GM18517 (cell line): Measurements from ENCODE around the gene USP38.
"Not testable (repeated sequence)": the region's sequence is repeated elsewhere in the genome, so short reads cannot be mapped to it uniquely, and the experiment has no call there.

Experiments used
- ATAC-seq: cut with Tn5 transposase; IDR thresholded peaks from one replicate; pipeline ENCODE4 v1.9.1; 2021; ENCODE audit warnings: mild to moderate bottlenecking, moderate library complexity; ENCODE audit not compliant: unreplicated experiment

The USP38 gene

GRCh38 chr4:143184503-143185252, at the start of gene USP38:
USP38 (plus strand) TSS chr4:143184917; CDS start chr4:143185451, 534 bp downstream.
- peak; percentile 56 for ATAC-seq

- ATAC-seq = no peak
Observed at GRCh38 chr4:143135358-143135757, 49.4 kb upstream of the USP38 start.

GRCh38 chr4:143140696-143141095, 44.0 kb upstream of the USP38 start:
- ATAC-seq = no peak

GRCh38 chr4:143148521-143148920, 36.2 kb upstream of the USP38 start:
- no peak for ATAC-seq

GRCh38 chr4:143156853-143157252, 27.9 kb upstream of the USP38 start:
- no peak for ATAC-seq

GRCh38 chr4:143163614-143164013, 21.1 kb upstream of the USP38 start:
- ATAC-seq = no peak

- not testable (repeated sequence) for ATAC-seq
Observed at GRCh38 chr4:143166722-143167121, 18.0 kb upstream of the USP38 start.

GRCh38 chr4:143178923-143179322, 5.8 kb upstream of the USP38 start:
- ATAC-seq = no peak

- ATAC-seq = no peak
Observed at GRCh38 chr4:143183513-143184216, 1.1 kb upstream of the USP38 start.

- ATAC-seq = peak; percentile 24
Observed at GRCh38 chr4:143184217-143184502, 557 bp upstream of the USP38 start.

GRCh38 chr4:143185253-143186107, 763 bp downstream of the USP38 start:
- peak; percentile 30 for ATAC-seq

- no peak for ATAC-seq
Observed at GRCh38 chr4:143186212-143186611, 1.5 kb downstream of the USP38 start.

- no peak for ATAC-seq
Observed at GRCh38 chr4:143186649-143187048, 1.9 kb downstream of the USP38 start.

GRCh38 chr4:143188136-143189088, 3.7 kb downstream of the USP38 start:
- ATAC-seq = no peak

GRCh38 chr4:143189528-143189927, 4.8 kb downstream of the USP38 start:
- peak; percentile 37 for ATAC-seq

GRCh38 chr4:143195581-143195980, 10.9 kb downstream of the USP38 start:
- ATAC-seq = no peak

GRCh38 chr4:143196323-143196722, 11.6 kb downstream of the USP38 start:
- ATAC-seq = no peak

GRCh38 chr4:143199503-143199902, 14.8 kb downstream of the USP38 start:
- no peak for ATAC-seq

- ATAC-seq = no peak
Observed at GRCh38 chr4:143202824-143203223, 18.1 kb downstream of the USP38 start.

GRCh38 chr4:143203577-143203976, 18.9 kb downstream of the USP38 start:
- no peak for ATAC-seq
